ENCODE measurements around the gene PLCB1.

- TF ChIP-seq, protein P1, sequence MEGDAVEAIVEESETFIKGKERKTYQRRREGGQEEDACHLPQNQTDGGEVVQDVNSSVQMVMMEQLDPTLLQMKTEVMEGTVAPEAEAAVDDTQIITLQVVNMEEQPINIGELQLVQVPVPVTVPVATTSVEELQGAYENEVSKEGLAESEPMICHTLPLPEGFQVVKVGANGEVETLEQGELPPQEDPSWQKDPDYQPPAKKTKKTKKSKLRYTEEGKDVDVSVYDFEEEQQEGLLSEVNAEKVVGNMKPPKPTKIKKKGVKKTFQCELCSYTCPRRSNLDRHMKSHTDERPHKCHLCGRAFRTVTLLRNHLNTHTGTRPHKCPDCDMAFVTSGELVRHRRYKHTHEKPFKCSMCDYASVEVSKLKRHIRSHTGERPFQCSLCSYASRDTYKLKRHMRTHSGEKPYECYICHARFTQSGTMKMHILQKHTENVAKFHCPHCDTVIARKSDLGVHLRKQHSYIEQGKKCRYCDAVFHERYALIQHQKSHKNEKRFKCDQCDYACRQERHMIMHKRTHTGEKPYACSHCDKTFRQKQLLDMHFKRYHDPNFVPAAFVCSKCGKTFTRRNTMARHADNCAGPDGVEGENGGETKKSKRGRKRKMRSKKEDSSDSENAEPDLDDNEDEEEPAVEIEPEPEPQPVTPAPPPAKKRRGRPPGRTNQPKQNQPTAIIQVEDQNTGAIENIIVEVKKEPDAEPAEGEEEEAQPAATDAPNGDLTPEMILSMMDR (IDR thresholded peaks at IDR 0.05) = no peak
- no peak for TF ChIP-seq POLR2A (IDR thresholded peaks at IDR 0.05; ENCODE audit: low read depth)
- no peak for TF ChIP-seq POLR2AphosphoS5 (IDR thresholded peaks at IDR 0.05)
These were observed 172.2 kb downstream of the PLCB1 start for GRCh38 chr20:8304124-8304816.

Measured in esophagus muscularis mucosa (tissue), 3 donors.